GF-D8 (cell line): Measurements from ENCODE around the gene RTP1.

Experiments used
- DNase-seq: peaks from one replicate; lab custom pipeline; 2025; lab: John Stamatoyannopoulos, UW

Gene RTP1

GRCh38 chr3:187242900-187243299 lies 45.6 kb downstream of the RTP1 start:
- no peak for DNase-seq

DNA sequence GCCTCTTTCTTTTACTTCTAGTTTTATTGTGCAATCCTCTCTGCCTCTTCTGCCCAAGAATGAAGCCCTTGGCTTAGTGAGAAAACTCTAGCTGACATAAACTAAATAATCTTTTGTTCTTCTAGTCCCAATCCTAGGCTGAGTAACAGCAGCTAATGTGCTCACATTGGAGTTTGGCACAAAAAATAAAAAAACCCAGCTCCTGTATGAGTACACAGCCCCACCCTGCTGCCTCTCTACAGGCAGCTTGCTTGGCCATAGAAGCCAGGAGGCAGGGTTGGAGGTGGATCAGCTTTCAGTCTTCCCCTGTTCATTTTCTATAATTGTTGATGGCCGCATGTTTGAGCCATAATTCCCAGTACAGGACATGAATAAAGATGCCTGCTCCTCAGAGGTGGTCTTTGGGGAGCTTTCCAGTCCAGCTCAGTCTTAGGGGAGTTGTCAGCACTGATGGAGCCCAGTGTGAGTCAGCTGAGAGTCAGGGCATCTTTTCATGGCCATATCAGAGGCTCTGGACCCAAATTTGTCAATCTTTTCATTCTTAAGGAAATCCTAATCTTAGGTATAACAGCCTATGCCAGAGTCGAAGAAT lies 46.7 kb downstream of the RTP1 start:
- no peak for DNase-seq

- no peak for DNase-seq
These were observed 50.1 kb downstream of the RTP1 start for GRCh38 chr3:187247398-187247797.
